A549 (cell line): ENCODE measurements around the gene XPC.

Experiments used
- BHLHE40 ChIP-seq: IDR thresholded peaks from 2 replicates; pipeline ENCODE4 v1.6.1; 2012; ENCODE audit warnings: low read depth, low read length, inconsistent platforms
- JUN ChIP-seq, 2 experiments: fragments of >200 bp; sonication (Bioruptor Twin); formaldehyde crosslinking; IDR thresholded peaks; 2 replicates in 1 of 2; 3 replicates in 1 of 2; pipeline ENCODE4 v1.6.1; 2016 to 2017
- MAX ChIP-seq: IDR thresholded peaks from 2 replicates; pipeline ENCODE4 v1.6.1; 2012
- MAZ ChIP-seq: fragments of 150-350 bp; IDR thresholded peaks from 2 replicates; pipeline ENCODE4 v1.6.1; 2014; ENCODE audit warnings: antibody characterized with exemption, low read depth, low read length, borderline replicate concordance
- MYC ChIP-seq: IDR thresholded peaks from 2 replicates; pipeline ENCODE4 v1.6.1; 2012; ENCODE audit warnings: mild to moderate bottlenecking, inconsistent platforms, low read length, improper control_type of control experiment, borderline replicate concordance
- PBX3 ChIP-seq: IDR thresholded peaks from 2 replicates; pipeline ENCODE4 v1.6.1; 2012
- RAD21 ChIP-seq, 2 experiments: fragments of >200 bp in 1 of 2; sonication (Bioruptor Twin) in 1 of 2; formaldehyde crosslinking in 1 of 2; IDR thresholded peaks in 1 of 2; conservative IDR thresholded peaks in 1 of 2; 2 replicates in 1 of 2; 3 replicates in 1 of 2; pipeline ENCODE4 v1.6.1; 2012 to 2018; ENCODE audit warnings: inconsistent platforms in 1 of 2
- RCOR1 ChIP-seq: fragments of 150-350 bp; IDR thresholded peaks from 2 replicates; pipeline ENCODE4 v1.6.1; 2014; ENCODE audit warnings: antibody characterized with exemption, low read length, low read depth

- no peak for TF ChIP-seq MYC
- no peak for TF ChIP-seq PBX3
- no peak for TF ChIP-seq MAX
- no peak for TF ChIP-seq RCOR1
- TF ChIP-seq MAZ, result no peak
- no peak for TF ChIP-seq RAD21 (conservative IDR thresholded peaks at IDR 0.05 in 1 of 2, IDR thresholded peaks at IDR 0.05 in 1 of 2)
- no peak for TF ChIP-seq JUN (IDR thresholded peaks at IDR 0.05)
- TF ChIP-seq BHLHE40, result no peak
Measured at GRCh38 chr3:14133188-14133800, 45.1 kb downstream of the XPC start.
